HG03097 (cell line): Measurements from ENCODE around the gene HECTD3.
"Not testable (repeated sequence)": the region's sequence is repeated elsewhere in the genome, so short reads cannot be mapped to it uniquely, and the experiment has no call there.

Experiments
- ATAC-seq: cut with Tn5 transposase; IDR thresholded peaks from one replicate; pipeline ENCODE4 v1.9.1; 2021; ENCODE audit not compliant: unreplicated experiment, low FRiP score

HECTD3 gene

DNA sequence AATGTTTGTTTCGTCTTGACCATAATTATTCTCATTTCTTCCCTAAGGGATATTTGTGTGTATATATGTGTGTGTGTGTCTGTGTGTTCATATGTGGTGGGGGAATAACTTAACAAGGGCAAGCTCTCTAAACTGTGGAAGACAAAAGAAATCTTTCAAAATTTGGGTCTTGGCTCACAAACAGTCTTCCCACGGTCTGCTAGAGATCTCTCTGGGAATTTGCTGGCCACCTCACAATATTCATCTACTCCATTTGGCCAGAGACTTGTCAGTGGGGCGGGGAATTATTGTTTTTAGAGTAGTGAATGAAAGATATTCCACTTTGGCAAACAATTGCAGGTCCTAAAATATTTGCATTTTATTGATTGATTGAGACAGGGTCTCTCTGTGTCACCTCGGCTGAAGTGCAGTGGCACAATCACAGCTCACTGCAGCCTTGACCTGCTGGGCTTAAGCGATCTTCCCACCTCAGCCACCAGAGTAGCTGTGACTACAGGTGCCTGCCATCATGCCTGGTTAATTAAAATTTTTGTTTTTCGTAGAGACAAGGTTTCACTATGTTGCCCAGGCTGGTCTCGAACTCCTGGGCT, 16.7 kb downstream of the HECTD3 start:
- ATAC-seq = no peak

DNA sequence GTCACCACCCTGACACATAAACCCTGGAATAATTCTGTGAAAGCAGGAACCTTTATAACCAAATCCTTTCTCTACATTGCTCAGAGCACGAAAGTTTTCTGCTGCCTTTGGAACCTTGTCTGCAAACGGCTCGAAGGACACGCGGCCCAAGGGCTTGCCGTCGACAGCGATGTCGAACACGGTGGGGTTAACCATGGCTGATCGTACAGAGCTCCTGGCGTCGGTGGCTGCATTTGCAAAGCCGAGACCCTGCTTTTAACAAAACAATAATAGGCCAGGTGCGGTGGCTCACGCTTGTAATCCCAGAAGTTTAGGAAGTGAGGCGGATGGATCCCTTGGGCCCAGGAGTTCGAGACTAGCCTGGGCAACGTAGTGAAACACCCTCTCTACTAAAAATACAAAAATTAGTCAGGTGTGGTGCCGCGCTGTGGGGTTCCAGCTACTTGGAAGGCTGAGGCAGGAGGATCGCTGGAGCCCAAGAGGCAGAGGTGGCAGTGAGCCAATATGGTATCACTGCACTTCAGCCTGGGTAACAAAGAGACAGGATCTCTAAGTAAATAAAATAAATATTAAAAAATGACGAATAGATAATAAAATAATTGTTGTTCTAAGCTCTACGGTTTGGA, 22.5 kb downstream of the HECTD3 start:
- ATAC-seq = no peak

DNA sequence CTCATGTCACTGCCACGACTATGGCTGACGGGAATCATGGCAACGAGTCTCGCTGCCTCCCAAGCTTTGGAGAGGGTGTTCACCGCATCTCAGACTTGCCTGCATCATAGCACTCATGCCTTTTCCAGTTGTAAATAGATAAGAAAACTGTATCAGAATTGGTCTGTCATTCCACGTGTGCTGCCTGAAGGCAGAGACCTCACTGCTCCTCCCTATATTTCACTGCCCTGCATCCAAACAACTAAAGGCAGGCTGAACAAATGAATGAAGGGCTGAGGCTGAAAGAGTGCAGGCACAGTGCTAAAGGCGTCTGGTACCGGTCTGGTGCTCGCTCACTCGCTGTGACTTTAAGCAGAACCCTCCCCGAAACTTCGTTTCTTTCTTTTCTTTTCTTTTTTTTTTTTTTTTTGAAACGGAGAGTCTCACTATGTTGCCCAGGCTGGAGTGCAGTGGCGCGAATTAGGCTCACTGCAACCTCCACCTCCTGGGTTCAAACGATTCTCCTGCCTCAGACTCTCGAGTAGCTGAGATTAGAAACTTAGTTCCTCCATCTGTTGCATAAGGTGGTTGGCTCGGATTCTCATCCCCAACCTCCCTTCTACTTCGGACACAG, 25.3 kb downstream of the HECTD3 start:
- no peak for ATAC-seq

DNA sequence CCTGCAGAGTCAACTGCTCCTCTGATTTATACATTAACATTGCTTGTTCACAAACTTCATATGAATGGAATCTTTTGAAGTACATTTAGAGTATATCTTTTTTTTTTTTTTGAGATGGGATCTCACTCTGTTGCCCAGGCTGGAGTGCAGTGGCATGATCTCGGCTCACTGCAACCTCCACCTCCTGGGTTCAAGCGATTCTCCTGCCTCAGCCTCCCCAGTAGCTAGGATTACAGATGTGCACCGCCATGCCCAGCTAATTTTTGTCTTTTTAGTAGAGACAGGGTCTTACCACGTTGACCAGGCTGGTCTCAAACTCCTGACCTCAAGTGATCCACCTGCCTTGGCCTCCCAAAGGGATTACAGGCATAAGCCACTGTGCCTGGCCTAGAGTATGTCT, 33.8 kb downstream of the HECTD3 start:
- ATAC-seq = not testable (repeated sequence)

DNA sequence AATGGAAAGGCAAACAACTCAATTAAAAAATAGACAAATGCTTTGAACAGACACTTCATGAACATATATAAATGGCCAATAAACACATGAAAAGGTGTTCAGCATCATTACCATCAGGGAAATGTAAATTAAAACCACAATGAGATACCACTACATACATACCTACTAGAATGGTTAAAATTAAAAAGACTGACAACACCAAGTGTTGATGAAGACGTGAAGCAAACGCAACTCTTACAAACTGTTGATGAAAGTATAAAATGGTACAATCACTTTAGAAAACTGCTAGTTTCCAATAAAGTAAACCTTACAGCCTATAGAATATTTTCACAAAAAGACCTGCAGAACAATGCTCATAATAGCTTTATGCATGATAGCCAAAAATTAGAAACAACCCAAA, 34.9 kb downstream of the HECTD3 start:
- ATAC-seq = no peak

DNA sequence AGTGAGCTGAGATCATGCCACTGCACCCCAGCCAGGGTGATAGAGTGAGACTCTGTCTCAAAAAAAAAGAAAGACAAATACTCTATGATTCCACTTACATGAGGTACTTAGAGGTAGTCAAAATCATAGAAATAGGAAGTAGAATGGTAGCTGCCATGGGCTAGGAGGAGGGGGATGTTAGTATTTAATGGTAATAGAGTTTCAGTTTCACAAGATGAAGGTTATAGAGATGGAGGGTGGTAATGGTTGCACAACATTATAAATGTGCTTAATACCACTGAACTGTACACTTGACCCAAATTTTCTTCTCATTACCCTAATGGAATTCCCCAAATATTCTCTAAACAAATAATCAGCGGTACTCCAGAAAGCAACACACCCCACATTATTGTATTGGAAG, 37.5 kb downstream of the HECTD3 start:
- no peak for ATAC-seq

DNA sequence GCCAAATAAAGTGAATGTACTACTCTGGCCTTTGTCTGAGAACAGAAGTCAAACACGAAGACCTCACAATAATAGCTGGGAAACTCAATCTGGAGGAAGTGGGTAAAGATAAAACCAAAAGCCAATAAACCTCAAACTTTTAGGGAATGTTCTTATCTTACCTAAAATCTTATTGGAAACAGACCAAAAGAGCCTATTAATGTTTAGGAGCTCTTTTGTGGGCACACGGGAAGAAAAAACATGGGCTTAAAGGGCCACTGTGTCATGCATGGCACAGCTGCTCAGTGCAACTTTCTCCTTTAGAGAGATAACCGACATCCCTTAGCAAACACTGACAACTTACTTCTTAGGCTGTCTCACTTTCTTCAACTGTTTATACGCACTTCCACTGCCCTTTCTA, 40.8 kb downstream of the HECTD3 start:
- no peak for ATAC-seq

DNA sequence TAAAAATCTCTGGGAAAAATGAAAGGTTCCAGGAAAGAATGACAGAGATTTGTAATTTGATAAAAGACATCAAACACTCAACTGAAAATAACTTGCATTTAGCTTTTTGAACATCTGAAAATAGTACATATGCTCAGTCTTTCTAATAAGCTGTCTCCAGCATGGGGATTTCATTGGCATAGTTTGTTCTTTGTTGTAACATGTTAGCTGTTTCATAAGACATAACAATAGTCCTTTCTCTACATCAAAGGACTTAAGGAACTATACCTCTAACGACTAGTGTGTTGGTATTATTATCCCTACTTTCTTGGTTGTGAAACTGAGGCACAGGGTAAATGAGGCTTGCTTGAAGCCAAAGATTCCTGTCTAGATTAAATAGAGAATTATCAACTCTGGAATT, 46.7 kb downstream of the HECTD3 start:
- ATAC-seq = no peak

DNA sequence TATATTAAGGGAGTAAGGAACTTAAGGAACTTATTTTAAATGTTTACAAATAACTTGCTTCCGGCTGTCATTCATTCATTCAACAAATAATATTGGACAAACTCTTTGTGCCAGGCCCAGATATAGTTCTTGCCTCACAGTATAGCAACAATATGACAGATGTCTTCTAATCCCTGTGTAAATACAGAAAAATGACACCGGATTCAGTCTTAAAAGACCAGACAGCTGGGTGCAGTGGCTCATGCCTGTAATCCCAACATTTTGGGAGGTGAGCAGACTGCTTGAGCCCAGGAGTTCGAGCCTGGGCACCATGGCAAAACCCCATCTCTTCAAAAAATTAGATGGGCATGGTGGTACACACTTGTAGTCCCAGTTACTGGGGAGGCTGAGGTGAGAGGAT, 48.4 kb downstream of the HECTD3 start:
- ATAC-seq = no peak

DNA sequence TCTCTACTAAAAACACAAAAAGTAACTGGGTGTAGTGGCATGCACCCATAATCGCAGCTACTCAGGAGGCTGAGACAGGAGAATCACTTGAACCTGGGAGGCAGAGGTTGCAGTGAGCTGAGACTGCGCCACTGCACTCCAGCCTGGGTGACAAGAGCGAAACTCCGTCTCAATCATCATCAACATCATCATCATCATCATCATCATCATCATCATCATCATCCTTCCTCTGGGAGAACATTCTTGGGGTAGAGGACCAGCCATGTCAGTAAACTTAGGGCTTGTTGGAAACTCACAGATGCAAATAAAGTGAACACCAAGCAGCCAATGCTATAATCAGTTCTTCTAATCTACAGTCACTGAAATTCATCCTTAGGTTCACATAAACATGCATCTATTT, 49.1 kb downstream of the HECTD3 start:
- ATAC-seq = not testable (repeated sequence)

DNA sequence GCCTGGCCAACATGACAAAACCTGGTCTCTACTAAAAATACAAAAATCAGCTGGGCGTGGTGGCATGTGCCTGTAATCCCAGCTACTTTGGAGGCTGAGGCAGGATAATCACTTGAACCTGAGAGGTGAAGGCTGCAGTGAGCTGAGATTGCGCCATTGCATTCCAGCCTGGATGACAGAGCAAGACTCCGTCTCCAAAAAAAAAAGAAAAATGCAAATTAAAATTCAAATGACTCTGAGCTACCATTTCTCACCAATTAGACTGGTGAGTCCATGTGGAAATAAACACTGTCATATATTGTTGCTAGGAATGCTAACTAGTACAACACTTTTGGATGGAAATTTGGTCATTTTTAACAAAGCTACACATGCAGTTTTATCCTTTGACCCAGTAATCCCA, 53.6 kb downstream of the HECTD3 start:
- ATAC-seq = not testable (repeated sequence)

DNA sequence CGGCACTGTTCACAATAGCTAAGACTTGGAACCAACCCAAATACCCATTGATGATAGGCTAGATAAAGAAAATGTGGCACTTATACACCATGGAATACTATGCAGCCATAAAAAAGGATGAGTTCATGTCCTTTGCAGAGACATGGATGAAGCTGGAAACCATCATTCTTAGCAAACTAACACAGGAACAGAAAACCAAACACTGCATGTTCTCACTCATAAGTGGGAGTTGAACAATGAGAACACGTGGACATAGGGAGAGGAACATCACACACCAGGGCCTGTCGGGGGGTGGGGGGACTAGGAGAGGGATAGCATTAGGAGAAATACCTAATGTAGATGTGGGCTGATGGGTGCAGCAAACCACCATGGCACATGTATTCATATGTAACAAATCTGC, 55.0 kb downstream of the HECTD3 start:
- ATAC-seq = not testable (repeated sequence)
